SKM-1 treated with dmso at 0.1 percent for 144 hours (cell line): ENCODE measurements around the gene GALNTL6.

Source experiments
- DNase-seq: peaks from one replicate; lab custom pipeline; 2025; ENCODE audit not compliant: unreplicated experiment; lab: John Stamatoyannopoulos, UW

The GALNTL6 gene

DNA sequence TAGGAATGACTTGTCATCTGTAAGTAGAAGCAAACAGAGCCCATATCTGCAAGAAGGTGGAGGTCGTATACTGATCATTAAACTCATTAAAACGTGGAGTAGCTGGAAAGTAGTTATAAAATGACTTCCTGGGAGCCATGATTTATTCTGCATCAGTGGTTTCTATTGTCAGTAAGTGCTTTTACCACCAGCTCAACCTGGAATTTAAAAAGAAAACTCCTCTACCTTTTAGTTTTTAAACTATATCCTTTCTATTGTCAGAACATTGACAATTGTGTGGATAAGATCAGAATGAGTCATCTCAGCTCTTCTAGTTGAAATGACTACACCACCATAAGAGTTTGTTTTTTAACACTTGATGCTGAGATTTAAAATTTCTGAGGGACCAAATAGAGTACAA is 704.2 kb downstream of the GALNTL6 start:
- DNase-seq: no peak

DNA sequence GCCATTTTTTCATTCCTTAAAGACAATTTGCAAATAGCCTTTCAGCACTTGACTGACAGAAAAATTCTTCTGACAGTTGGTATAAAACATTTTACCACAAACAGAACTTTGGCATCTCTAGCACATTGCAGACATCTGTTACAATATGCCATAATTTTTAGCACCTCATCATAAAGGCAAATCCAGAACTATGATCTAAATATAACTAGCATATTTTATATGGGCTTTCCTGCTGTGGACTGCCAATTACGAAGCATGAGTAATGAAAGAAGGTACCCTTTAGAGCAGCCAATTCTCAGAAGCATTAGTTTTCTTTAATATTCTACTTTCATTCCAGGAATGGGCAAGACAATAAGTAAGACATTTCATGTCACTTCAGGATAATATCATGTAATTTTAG is 708.0 kb downstream of the GALNTL6 start:
- no peak for DNase-seq

DNA sequence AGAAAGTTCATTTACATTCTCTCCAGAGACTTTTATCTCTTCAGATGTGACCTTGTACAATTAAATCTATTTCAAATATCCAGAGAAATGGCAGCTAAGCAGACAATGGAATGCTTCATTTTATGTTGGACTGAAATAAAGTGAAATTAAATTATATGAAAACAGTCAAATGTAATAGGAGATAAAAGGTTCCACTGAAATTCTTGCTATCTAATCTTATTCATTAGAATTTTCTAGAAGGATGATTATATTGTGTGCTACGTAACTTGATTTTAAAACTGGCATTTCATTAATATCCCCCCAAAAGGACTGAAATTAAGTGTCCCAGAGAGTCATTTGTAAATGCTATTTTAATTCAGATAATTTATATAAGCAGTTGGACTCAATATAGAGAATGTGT is 708.5 kb downstream of the GALNTL6 start:
- DNase-seq: no peak

DNA sequence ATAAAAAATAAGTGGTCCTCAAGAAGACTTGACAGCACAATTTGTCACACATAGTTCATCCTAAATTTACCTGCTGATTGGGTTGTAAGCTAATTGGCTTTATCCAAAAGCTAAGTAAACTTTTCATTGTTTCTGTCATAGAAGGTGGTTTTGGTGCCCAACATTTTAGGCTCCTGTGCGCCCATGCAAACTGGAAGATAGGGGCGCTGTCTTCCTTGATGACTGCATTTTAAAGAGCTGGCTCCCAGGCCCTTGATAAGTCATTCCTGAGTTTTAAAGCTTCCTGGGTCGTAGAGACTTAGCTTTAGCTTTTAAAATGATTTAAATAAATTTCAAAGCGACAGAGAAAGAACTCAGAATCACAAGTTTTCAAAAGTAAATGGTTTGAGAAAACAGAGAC is 730.0 kb downstream of the GALNTL6 start:
- DNase-seq: no peak

DNA sequence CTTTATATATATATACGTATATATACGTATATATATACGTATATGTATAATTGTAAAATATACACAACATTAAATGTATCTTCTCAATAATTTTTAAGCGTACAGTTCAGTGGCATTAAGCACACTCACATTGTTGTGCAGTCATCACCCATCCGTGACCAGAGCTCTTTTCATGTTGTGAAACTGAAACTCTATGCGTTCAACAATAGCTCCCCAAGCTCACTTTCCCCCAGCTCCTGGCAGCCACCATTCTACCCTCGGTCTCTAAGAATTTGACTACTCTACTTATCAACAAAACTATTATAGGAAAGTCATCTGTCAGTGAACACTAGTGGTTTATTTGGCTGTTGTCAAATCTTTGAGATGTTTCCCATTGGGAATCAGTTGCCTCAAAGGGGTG is 733.6 kb downstream of the GALNTL6 start:
- no peak for DNase-seq

DNA sequence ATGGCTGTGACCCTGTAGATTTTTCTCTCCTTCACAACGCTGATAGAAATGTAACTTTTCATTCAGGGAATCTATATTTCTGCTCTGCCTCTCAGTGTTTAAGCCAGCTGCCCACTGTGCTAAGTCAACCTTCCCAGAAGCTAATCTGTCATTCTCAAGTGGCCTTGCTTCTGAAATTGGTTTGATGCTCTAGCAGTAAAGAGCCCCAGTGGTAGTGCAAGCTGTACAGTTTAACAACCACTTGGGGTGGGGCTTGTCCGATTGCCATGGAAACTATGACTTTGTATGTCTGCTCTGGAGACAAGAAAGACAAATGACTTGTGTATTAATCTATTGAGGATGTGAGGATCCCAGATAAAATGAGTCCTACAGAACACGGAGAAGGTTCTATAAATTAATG is 734.5 kb downstream of the GALNTL6 start:
- no peak for DNase-seq

DNA sequence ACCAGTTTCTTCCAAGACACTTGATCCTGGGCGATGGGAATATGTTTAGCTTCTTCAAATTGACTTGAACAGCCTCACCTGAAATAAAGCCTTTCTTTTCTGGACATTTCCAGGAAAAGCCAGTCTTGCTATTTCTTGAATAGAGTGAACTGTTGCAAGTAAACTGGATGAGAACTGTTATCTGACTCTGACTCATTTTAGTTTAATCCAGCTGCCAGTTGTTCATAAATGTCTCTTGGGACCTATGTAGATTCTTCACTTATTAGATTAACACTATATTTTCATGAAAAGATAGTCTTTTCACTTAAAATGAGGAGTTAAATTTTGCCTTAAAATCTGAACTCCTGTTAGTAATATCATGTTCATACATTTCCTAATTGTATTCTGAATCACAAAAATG is 740.0 kb downstream of the GALNTL6 start:
- DNase-seq: no peak

DNA sequence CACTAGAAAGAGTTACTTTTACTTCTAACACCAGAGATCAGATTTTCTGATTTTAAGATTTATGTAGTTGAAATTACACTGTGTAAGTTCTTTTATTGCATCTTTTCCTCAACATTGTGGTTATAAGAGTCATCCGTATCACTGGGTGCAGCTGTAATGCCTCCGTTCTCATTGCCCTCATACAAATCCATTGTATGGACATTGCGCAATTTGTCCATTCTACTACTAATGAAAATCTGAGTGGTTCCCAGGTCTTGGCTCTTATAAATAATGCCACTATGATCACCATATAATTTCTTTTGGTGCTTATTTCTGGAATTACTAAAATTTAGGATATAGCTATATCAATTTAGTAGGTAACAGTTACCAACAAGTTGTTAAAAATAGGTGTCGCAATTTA is 741.4 kb downstream of the GALNTL6 start:
- DNase-seq: no peak

DNA sequence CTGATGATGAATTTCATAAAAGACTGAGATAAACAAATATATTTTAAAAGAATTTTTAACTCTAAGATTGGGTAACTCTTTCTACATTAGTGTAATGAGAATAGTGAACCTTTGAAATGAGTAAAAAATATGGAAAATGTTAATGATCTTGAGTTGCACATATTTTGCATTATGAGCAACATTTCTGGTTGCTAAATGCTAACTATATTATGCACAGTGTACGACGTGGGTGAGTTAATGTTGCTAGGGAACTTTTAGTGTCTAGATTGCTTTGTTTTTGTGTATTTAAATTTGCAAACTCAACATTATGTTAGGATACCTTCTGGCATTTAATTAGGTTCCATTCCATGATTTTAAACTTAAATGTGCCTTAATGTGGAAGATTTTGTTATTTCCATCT is 742.5 kb downstream of the GALNTL6 start:
- DNase-seq: no peak

DNA sequence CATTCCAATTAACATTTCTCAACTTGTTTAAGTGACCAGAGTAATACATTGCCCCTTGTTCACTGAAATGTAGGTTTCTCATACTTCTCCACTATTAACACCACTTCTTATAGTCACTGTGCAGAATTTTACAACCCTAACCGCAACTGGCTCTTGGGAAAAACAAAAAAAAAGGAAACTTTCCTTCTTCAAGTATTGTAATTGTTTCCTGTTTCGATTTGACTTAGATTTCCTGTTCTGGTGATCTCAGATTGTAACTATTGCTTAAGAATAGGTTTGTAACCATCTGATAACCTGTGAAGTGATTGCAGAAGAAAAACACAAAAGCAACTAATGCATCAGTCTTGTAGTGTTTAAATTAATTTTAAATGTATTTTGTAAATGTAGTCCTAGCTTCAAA is 760.7 kb downstream of the GALNTL6 start:
- peak; percentile 72 for DNase-seq

DNA sequence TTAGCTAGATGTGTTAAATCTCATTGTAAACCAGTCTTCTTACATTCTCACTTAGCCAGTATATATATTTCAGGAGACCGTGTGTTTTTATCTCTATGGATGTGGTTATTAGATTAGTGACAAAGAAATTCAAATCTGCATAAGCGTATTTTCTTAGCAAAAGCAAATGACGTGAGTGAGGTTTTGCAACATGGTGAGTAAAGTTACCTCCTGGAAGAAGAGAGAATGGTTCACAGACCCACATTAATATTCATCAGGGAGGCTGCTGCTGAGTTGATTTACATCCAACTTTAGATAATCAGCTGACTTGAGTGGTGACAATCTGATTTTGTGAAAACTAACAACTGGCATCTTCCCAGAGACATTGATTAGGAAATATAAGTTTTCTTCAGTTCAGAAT is 765.5 kb downstream of the GALNTL6 start:
- no peak for DNase-seq

DNA sequence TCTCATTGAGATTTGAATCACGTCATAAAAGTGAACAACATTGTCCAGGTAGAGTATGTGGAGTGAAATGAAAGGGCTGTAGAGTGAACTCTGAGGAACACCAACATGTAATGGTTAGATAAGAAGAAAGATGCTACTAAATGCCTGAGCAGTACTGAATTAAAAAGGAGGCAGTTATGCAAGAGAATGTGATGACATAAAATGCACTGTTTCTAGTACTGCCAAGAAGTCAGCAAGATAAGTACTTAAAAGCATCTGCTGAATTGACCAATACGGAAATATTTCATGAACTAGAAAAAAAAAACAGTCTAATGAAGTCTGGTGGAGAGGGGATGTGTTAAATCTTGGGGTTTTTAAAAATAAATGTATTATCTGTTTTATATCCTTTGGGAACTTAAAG is 771.6 kb downstream of the GALNTL6 start:
- no peak for DNase-seq

DNA sequence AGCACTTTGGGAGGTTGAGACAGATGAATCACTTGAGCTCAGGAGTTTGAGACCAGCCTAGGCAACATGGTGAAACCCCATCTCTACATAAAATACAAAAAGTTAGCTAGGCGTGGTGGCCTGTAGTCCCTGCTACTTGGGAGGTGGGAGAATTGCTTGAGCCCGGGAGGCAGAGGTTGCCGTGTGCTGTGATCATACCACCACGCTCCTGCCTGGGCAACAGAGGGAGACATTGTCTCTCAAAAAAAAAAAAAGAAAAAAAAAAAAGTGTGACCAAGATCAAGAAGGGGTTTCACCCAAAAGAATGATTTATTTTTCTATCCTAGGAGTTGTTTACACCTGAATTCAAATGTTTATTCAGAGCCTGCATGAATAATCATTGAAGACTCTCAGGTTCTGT is 783.0 kb downstream of the GALNTL6 start:
- DNase-seq: no peak

DNA sequence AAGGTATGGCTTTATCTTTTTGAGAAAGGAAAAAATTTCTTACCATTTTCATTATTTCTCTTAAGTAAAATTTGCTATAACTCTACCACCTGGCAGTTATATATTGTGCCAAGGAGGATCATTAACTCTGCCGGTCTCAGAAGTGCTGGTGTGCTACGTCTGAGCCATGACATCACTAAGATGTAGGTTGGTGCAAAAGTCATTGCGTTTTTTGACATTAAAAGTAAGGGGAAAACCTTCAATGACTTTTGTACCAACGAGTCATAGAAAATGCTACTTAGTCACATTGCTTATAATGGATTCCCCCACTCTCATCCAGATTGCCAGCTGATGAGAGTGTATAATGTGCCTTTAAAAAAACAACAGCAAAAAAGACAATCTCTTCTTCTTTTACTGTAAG is 786.4 kb downstream of the GALNTL6 start:
- no peak for DNase-seq

DNA sequence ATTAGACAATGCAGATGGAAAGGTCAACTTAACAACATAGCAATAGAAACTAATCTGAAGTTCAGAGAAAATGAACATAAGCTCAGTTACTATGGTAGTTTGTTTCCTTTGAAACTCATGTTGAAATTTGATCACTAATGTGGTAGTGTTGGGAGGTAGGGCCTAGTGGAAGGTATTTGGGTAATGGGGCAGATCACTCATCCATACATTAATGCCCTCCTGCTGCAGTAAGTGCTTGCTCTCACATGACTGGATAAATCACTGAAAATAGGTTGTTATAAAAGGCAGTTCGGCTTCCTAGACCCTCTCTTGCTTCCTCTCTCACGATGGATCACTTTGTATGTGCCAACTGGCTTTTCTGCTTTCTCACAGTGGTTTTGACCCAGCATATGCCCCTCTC is 788.0 kb downstream of the GALNTL6 start:
- DNase-seq: no peak

DNA sequence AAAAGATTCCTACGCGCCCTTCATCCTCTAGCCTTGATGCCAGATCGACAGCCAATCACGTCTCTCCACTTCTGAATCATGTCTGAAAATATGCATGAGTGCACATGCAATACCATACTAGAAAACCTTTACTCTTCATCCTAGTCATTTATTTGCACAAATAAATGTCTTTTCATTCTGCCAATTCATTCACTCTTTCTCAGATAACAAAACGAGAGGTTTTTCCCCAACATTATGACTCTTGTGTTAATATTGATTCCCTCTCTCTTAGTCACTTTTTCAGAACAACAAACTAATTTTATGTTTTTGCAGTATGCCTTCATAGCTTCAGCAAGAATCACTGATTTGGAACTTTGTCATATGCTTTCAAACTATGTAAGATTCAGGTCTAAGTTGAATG is 806.0 kb downstream of the GALNTL6 start:
- no peak for DNase-seq

DNA sequence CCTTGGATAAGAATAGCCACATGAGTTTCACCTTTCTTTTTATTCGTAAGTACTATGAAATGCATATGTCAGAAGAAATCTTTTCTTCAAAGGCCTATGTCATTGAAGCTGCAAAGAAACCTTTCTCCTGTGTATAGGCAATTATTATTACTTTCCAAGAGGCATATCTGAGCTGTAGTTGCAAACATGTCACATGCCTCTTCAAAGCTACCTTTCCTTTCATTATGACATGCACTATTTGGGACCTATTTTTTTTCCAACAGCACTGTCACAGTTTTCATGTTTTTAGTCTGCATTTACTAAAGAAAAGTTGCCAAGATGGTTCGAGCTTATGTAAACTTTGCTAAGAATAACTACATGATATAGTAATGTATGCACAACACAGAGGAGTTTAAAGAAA is 806.6 kb downstream of the GALNTL6 start:
- DNase-seq: no peak

DNA sequence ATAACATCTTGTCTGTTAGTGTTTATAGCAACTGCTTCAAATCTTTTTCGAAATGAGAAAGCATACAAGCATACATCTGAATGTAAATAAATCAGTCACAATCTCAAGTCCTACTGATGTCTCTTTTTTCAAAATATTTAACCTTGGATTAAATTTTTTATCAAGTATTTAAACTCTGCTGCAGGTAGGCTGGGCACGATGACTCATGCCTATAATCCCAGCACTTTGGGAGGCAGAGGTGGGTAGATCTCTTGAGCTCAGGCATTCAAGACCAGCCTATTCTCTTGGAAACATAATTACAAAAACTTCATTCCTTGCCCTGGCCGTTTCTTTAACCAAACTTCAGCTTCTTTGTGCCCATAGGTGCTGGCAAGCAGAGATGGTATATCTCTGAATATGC is 815.1 kb downstream of the GALNTL6 start:
- no peak for DNase-seq

DNA sequence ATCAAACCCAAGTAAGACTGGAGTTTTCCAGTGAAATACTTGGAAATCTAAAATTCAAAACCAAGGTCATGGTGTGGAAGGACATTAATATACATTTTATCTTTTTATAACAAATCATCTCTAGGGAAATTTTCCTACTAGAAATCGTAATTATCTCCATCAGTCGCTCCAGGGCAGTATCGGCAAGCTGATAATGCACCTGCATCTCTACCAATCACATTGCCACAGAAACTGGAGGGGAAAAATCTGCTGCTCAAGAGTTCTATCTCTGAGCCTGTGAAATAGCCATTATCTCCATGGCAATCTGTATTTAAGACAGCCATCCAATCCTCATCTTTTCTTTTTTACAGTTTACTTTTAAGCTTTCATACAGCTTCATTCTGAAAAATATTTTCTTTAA is 817.1 kb downstream of the GALNTL6 start:
- no peak for DNase-seq

DNA sequence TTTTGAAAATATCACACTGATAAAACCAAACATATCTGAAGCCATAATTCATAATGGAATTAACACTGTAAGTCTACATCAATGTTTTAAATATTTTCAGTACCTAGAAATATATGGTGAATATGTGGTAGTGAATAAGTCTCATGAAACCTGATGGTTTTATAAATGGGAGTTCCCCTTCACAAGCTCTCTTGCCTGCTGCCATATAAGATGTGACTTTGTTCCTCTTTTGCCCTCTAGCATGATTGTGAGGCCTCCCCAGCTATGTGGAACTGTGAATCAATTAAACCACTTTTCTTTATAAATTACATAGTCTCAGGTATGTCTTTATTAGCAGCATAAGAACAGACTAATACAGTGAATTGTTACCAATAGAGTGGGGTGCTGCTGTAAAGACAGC is 818.6 kb downstream of the GALNTL6 start:
- DNase-seq: no peak

DNA sequence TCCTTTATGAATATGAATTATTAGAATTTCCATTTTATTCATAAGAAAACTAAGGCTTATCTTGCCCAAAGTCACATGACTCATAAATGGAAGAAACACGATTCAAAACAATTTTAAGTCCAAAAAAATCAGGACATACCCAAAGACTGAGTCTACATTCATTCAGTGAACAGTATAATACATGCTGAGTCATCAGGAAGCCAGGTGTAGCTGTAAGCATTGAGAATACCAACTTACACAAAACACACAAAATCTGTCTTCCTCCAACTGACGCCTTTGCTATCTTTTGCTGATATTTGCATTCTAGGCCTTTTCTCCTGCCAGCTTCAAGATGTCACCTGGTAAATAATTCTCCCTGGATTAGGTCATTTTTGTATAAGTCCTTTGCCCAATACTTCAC is 835.3 kb downstream of the GALNTL6 start:
- no peak for DNase-seq

DNA sequence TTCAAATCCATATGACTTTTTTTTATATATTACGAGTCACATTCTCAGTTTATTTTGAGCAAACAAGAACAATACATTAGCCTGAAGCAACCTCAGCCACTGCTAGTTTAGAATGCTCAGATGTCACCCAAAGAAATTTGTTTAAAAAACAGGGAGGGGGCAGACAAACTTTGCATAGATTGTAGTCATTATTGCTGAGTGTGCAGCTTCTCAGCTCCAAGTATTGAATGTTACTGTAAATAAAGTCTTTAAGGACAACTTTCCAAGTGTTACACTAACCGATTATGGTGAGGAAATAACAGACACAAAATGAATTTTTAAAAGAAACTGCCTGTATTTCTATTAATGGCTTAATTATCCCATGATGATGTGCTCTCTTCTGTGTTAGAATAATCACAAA is 835.9 kb downstream of the GALNTL6 start:
- DNase-seq: no peak

DNA sequence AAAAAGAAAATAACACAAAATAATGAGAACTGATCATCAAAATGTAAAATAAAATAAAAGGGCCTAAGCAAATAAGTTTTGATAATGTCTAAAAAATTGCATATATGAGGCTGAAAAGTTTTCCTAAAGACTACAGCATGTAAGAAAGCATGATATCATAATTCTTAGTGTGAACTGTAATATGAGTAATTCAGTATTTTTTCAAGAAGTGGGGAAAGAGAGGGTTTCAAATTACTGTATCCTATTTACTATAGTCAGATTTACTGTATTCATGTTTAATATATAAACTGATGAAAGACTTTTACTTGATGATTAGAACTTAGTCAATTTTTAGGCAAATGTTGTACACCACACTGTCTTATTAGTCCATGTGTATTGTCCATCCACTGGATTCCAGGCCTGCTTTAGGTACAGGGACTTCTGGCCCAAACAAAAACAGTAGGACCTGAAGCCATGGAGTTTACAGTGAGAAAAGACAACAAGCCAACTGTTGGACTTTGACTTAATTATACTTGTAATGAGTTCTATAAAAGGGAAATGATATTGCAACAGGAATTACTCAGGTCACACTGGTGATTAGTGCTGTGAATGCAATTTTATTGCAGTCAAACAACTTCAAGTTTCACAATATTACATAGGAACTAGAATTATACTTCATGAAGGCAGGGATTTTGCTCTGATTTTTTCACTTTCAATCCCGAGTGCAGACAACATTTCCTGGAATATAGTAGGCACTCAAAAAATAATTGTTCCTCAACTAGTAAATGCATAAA is 837.7 kb downstream of the GALNTL6 start:
- no peak for DNase-seq

DNA sequence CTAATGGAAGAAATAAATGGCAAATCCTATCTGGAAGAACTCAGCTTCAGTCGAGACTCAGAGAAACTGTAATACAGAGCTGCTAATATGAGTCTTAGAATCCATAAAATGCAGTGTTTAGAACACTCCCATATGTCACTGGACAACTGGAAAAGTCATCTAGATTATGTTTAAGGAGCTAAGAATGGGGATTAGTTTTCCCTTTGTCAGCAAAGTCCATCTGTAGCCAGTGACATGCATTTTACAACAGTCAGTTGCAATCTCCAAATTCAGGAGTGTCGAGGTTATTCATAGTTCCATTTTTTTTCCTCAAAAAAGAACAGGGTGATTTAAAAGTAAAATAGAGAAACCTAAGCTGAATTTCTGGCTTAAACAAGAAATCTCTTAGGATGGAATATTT is 838.8 kb downstream of the GALNTL6 start:
- DNase-seq: no peak
